GM18502 (cell line): ENCODE measurements around the gene EEF1AKMT2.
"Not testable (repeated sequence)": the region's sequence is repeated elsewhere in the genome, so short reads cannot be mapped to it uniquely, and the experiment has no call there.

Experiments used
- ATAC-seq: cut with Tn5 transposase; IDR thresholded peaks from one replicate; pipeline ENCODE4 v1.9.1; 2021; ENCODE audit warnings: mild to moderate bottlenecking; ENCODE audit not compliant: unreplicated experiment, poor library complexity

EEF1AKMT2 gene

GRCh38 chr10:124791547-124792348 lies at the start of gene EEF1AKMT2:
Gene EEF1AKMT2, minus strand, starts transcription at chr10:124791887. Its CDS starts 54 bp downstream, at chr10:124791833.
- ATAC-seq: peak; percentile 92

GRCh38 chr10:124837687-124838086 lies 46.0 kb upstream of the EEF1AKMT2 start:
- no peak for ATAC-seq

GRCh38 chr10:124831116-124831515 lies 39.4 kb upstream of the EEF1AKMT2 start:
- no peak for ATAC-seq

GRCh38 chr10:124830445-124830844 lies 38.8 kb upstream of the EEF1AKMT2 start:
- no peak for ATAC-seq

GRCh38 chr10:124829447-124830115 lies 37.9 kb upstream of the EEF1AKMT2 start:
- no peak for ATAC-seq

GRCh38 chr10:124827474-124827873 lies 35.8 kb upstream of the EEF1AKMT2 start:
- no peak for ATAC-seq

GRCh38 chr10:124826262-124826661 lies 34.6 kb upstream of the EEF1AKMT2 start:
- ATAC-seq: no peak

GRCh38 chr10:124825702-124826101 lies 34.0 kb upstream of the EEF1AKMT2 start:
- ATAC-seq: no peak

GRCh38 chr10:124824932-124825331 lies 33.2 kb upstream of the EEF1AKMT2 start:
- ATAC-seq: not testable (repeated sequence)

GRCh38 chr10:124824507-124824906 lies 32.8 kb upstream of the EEF1AKMT2 start:
- no peak for ATAC-seq

GRCh38 chr10:124821520-124821919 lies 29.8 kb upstream of the EEF1AKMT2 start:
- ATAC-seq: no peak

- ATAC-seq: no peak
Observed at GRCh38 chr10:124820121-124820520, 28.4 kb upstream of the EEF1AKMT2 start.

- peak; percentile 41 for ATAC-seq
Observed at GRCh38 chr10:124802313-124802675, 10.6 kb upstream of the EEF1AKMT2 start.

- ATAC-seq: no peak
Observed at GRCh38 chr10:124799211-124799610, 7.5 kb upstream of the EEF1AKMT2 start.

GRCh38 chr10:124798781-124799180 lies 7.1 kb upstream of the EEF1AKMT2 start:
- ATAC-seq: no peak

GRCh38 chr10:124798364-124798763 lies 6.7 kb upstream of the EEF1AKMT2 start:
- ATAC-seq: no peak

GRCh38 chr10:124792998-124793352 lies 1.3 kb upstream of the EEF1AKMT2 start:
- ATAC-seq: no peak

GRCh38 chr10:124782900-124783299 lies 8.8 kb downstream of the EEF1AKMT2 start:
- ATAC-seq: not testable (repeated sequence)

GRCh38 chr10:124768791-124769190 lies 22.9 kb downstream of the EEF1AKMT2 start:
- no peak for ATAC-seq

GRCh38 chr10:124765256-124765655 lies 26.4 kb downstream of the EEF1AKMT2 start:
- ATAC-seq: no peak

GRCh38 chr10:124763267-124763666 lies 28.4 kb downstream of the EEF1AKMT2 start:
- ATAC-seq: no peak

GRCh38 chr10:124762281-124762680 lies 29.4 kb downstream of the EEF1AKMT2 start:
- ATAC-seq: no peak
